MM.1S (cell line): ENCODE results near the gene PCDHGA3.
A peak's percentile ranks its signal among the peaks of the same experiment; 100 is the strongest.
"Not testable (repeated sequence)": the region's sequence is repeated elsewhere in the genome, so short reads cannot be mapped to it uniquely, and the experiment has no call there.

Source experiments
- DNase-seq: peaks from one replicate; pipeline ENCODE4 v3.0.0-alpha.2; 2015
- H2AFZ ChIP-seq: fragments of 300-600 bp; sonication (generic); 2 replicates; pipeline ENCODE4 v1.6.0; 2016; ENCODE audit warnings: antibody characterized with exemption, low read length
- H3F3A ChIP-seq: fragments of 300-600 bp; sonication (generic); 2 replicates; pipeline ENCODE4 v1.6.1; 2016; ENCODE audit warnings: mild to moderate bottlenecking, antibody characterized with exemption, low read length, moderate library complexity, mixed read lengths; ENCODE audit not compliant: insufficient read depth
- H3K27ac ChIP-seq: fragments of 300-600 bp; sonication (generic); 2 replicates; pipeline ENCODE4 v1.5.1; 2016; ENCODE audit warnings: mild to moderate bottlenecking, low read length
- H3K27me3 ChIP-seq: fragments of 300-600 bp; sonication (generic); replicated peaks from 2 replicates; pipeline ENCODE4 v1.6.0; 2016; ENCODE audit warnings: low read length; ENCODE audit not compliant: insufficient read depth
- H3K36me3 ChIP-seq: fragments of 300-600 bp; sonication (generic); replicated peaks from 2 replicates; pipeline ENCODE4 v1.6.1; 2016; ENCODE audit warnings: mild to moderate bottlenecking, low read length, mixed read lengths; ENCODE audit not compliant: insufficient read depth
- H3K4me1 ChIP-seq: fragments of 300-600 bp; sonication (generic); 2 replicates; pipeline ENCODE4 v1.6.1; 2016; ENCODE audit warnings: low read length, mixed read lengths
- H3K4me2 ChIP-seq: fragments of 300-600 bp; sonication (generic); 2 replicates; pipeline ENCODE4 v1.6.0; 2016; ENCODE audit warnings: low read depth, low read length
- H3K4me3 ChIP-seq: fragments of 300-600 bp; sonication (generic); 2 replicates; pipeline ENCODE4 v1.5.1; 2016; ENCODE audit warnings: low read length, mixed read lengths
- H3K79me2 ChIP-seq: fragments of 300-600 bp; sonication (generic); 2 replicates; pipeline ENCODE4 v1.6.1; 2016; ENCODE audit warnings: mixed run types, low read length, mixed read lengths
- H3K9ac ChIP-seq: fragments of 300-600 bp; sonication (generic); 2 replicates; pipeline ENCODE4 v1.6.1; 2016; ENCODE audit warnings: low read length, mixed read lengths
- H3K9me2 ChIP-seq: fragments of 300-600 bp; sonication (generic); replicated peaks from 2 replicates; pipeline ENCODE4 v1.6.1; 2016; ENCODE audit warnings: mild to moderate bottlenecking, low read length, mixed read lengths; ENCODE audit not compliant: insufficient read depth
- H3K9me3 ChIP-seq: fragments of 300-600 bp; sonication (generic); replicated peaks from 2 replicates; pipeline ENCODE4 v1.6.1; 2016; ENCODE audit warnings: mild to moderate bottlenecking, low read length, mixed read lengths; ENCODE audit not compliant: insufficient read depth
- H4K20me1 ChIP-seq: fragments of 300-600 bp; sonication (generic); 2 replicates; pipeline ENCODE4 v1.6.1; 2016; ENCODE audit warnings: mild to moderate bottlenecking, low read length, moderate library complexity, mixed read lengths; ENCODE audit not compliant: insufficient read depth
- CTCF ChIP-seq: fragments of 300-600 bp; sonication (generic); IDR thresholded peaks from 2 replicates; pipeline ENCODE4 v1.5.1; 2016; ENCODE audit warnings: antibody characterized with exemption, low read length, mixed read lengths
- EZH2 ChIP-seq: fragments of 300-600 bp; sonication (generic); optimal IDR thresholded peaks from 2 replicates; pipeline ENCODE3; 2017; ENCODE audit warnings: low read depth, mild to moderate bottlenecking, antibody characterized with exemption, low read length, mixed read lengths
- EZH2phosphoT487 ChIP-seq: fragments of 300-600 bp; sonication (generic); IDR thresholded peaks from 2 replicates; pipeline ENCODE4 v1.6.1; 2018; ENCODE audit warnings: antibody characterized with exemption, low read length

Gene PCDHGA3

GRCh38 chr5:141374627-141375026 is 31.0 kb downstream of the PCDHGA3 start:
- Histone ChIP-seq H3K4me3 (no peak overlapping the region), H3K9me3 (no peaks in the 10 kb centered on the region), H3K36me3 (no peaks in the 10 kb centered on the region), H3F3A (no peaks in the 10 kb centered on the region), H3K4me1 (no peaks in the 10 kb centered on the region), H3K9me2 (no peaks in the 10 kb centered on the region), H3K9ac (no peak overlapping the region), H3K27me3 (0 out of 2 replicates have a peak, but pooled peaks cover 3% of the 10 kb centered on the region), H3K4me2 (no peak overlapping the region), H3K79me2 (no peaks in the 10 kb centered on the region), H3K27ac (no peak overlapping the region), H2AFZ (no peak overlapping the region), H4K20me1 (no peaks in the 10 kb centered on the region)
- DNase-seq, result no peak
- TF ChIP-seq EZH2phosphoT487 (no peak), EZH2 (no peak), CTCF (no peak)

GRCh38 chr5:141375444-141376155 is 32.0 kb downstream of the PCDHGA3 start:
- not testable (repeated sequence) for H3K4me3 ChIP-seq, H3K36me3 ChIP-seq, H3K9ac ChIP-seq, H3K79me2 ChIP-seq, H3K9me3 ChIP-seq, H3K9me2 ChIP-seq, H3K4me1 ChIP-seq, H3K27me3 ChIP-seq, H4K20me1 ChIP-seq, H3K4me2 ChIP-seq, H3F3A ChIP-seq, H3K27ac ChIP-seq, H2AFZ ChIP-seq, DNase-seq

- H3K4me2 ChIP-seq, result peak within 1 kb of the TSS; percentile 66
- no peaks in the 10 kb centered on the region for H3K9me3 ChIP-seq
- H3K9ac ChIP-seq, result peak within 1 kb of the TSS; percentile 23; the same call in 1 of the 2 replicates
- TF ChIP-seq CTCF (peak; percentile 76), EZH2phosphoT487 (no peak)
- no peaks in the 10 kb centered on the region for H3K9me2 ChIP-seq
- no peaks in the 10 kb centered on the region for H3K79me2 ChIP-seq
- H3F3A ChIP-seq, result no peaks in the 10 kb centered on the region
- H3K27me3 ChIP-seq, result peaks cover 8% of the 10 kb centered on the region; the same call in 1 of the 2 replicates
- H3K4me1 ChIP-seq, result no peaks in the 10 kb centered on the region
- peak within 1 kb of the TSS; percentile 85 for H2AFZ ChIP-seq
- H3K36me3 ChIP-seq, result no peaks in the 10 kb centered on the region
- H3K27ac ChIP-seq, result no peak within 1 kb of the TSS
- H4K20me1 ChIP-seq, result no peaks in the 10 kb centered on the region
- peak within 1 kb of the TSS; percentile 80 for H3K4me3 ChIP-seq
- DNase-seq, result peak; percentile 60
These were observed 39.1 kb downstream of the PCDHGA3 start, which contains the start of gene PCDHGA7 for GRCh38 chr5:141382469-141383294. PCDHGA7 (plus strand) TSS chr5:141382742; CDS start chr5:141382900, 158 bp downstream.
